NCI-H345 (cell line): ENCODE measurements around the gene BASP1.

Experiments used
- DNase-seq: peaks from one replicate; lab custom pipeline; 2025; lab: John Stamatoyannopoulos, UW

The BASP1 gene

GRCh38 chr5:17217493-17218352 is at the start of gene BASP1:
BASP1 (plus strand) TSS chr5:17217631; CDS start chr5:17275217, 57,586 bp downstream.
- peak; percentile 92 for DNase-seq

- no peak for DNase-seq
These were observed 47.9 kb upstream of the BASP1 start for GRCh38 chr5:17169507-17169906.

GRCh38 chr5:17172791-17173190 is 44.6 kb upstream of the BASP1 start:
- DNase-seq: no peak

- DNase-seq: no peak
These were observed 42.5 kb upstream of the BASP1 start for GRCh38 chr5:17174965-17175364.

GRCh38 chr5:17177501-17178372 is 39.7 kb upstream of the BASP1 start:
- DNase-seq: no peak

- DNase-seq: no peak
These were observed 39.1 kb upstream of the BASP1 start for GRCh38 chr5:17178373-17178675.

GRCh38 chr5:17180330-17180843 is 37.0 kb upstream of the BASP1 start:
- no peak for DNase-seq

GRCh38 chr5:17180864-17181723 is 36.3 kb upstream of the BASP1 start:
- no peak for DNase-seq

- DNase-seq: no peak
These were observed 34.9 kb upstream of the BASP1 start for GRCh38 chr5:17182494-17182893.

- no peak for DNase-seq
These were observed 34.5 kb upstream of the BASP1 start for GRCh38 chr5:17182981-17183380.

GRCh38 chr5:17183831-17184230 is 33.6 kb upstream of the BASP1 start:
- no peak for DNase-seq

- DNase-seq: no peak
These were observed 32.8 kb upstream of the BASP1 start for GRCh38 chr5:17184588-17184987.

GRCh38 chr5:17185349-17185748 is 32.1 kb upstream of the BASP1 start:
- DNase-seq: no peak

- no peak for DNase-seq
These were observed 31.7 kb upstream of the BASP1 start for GRCh38 chr5:17185773-17186172.

- DNase-seq: no peak
These were observed 31.2 kb upstream of the BASP1 start for GRCh38 chr5:17186256-17186655.

- no peak for DNase-seq
These were observed 30.2 kb upstream of the BASP1 start for GRCh38 chr5:17187011-17187785.

- no peak for DNase-seq
These were observed 29.7 kb upstream of the BASP1 start for GRCh38 chr5:17187786-17188170.

GRCh38 chr5:17189381-17190036 is 27.9 kb upstream of the BASP1 start:
- peak; percentile 85 for DNase-seq

GRCh38 chr5:17190242-17190778 is 27.1 kb upstream of the BASP1 start:
- DNase-seq: peak; percentile 33

GRCh38 chr5:17190799-17191391 is 26.5 kb upstream of the BASP1 start:
- no peak for DNase-seq
